A549 (cell line): ENCODE data around the gene PTPN1. TPM values are rescaled to one million over a fixed set of nuclear protein-coding genes. Genes with fewer than 3 reads are reported as not detected.

Experiments used
- ATAC-seq, 2 experiments: fragments of 200-7000 bp in 1 of 2; fragments of >200 bp in 1 of 2; cut with Nextera tagmentation in 1 of 2; cut with Tn5 transposase in 1 of 2; 3 replicates each; pipeline versions ENCODE4 v1.8.0 to v1.9.1; 2018 to 2020; ENCODE audit warnings: mild to moderate bottlenecking in 1 of 2, moderate library complexity in 1 of 2
- CTCF ChIA-PET: fragments of 300-600 bp; sonication (Branson Sonifier 250); formaldehyde crosslinking; extraction: SDS; loops from one replicate; lab custom pipeline; 2021; ENCODE audit warnings: antibody characterized with exemption, inconsistent platforms; lab: Yijun Ruan, JAX
- POLR2A ChIA-PET: fragments of 350-600 bp; formaldehyde crosslinking; extraction: SDS; loops from one replicate; lab custom pipeline; 2021; ENCODE audit warnings: antibody characterized with exemption, inconsistent platforms; lab: Yijun Ruan, JAX
- DNase-seq, 2 experiments: peaks; one replicate each; pipeline versions ENCODE4 v3.0.0 to v3.0.0-alpha.2; 2011 to 2016; ENCODE audit warnings: low read depth in 1 of 2, low spot score in 1 of 2
- FAIRE-seq: peaks from 2 replicates; lab custom pipeline; 2011; peaks lifted over from hg19 to GRCh38; lab: Jason Lieb, UNC
- H3K27ac ChIP-seq, 2 experiments: fragments of >200 bp; sonication (Bioruptor Twin); formaldehyde crosslinking; 3 replicates each; pipeline ENCODE4 v1.5.1; 2016 to 2017
- H3K4me1 ChIP-seq: fragments of >200 bp; sonication (Bioruptor Twin); formaldehyde crosslinking; 3 replicates; pipeline ENCODE4 v1.6.1; 2016
- H3K4me2 ChIP-seq: fragments of >200 bp; sonication (Bioruptor Twin); formaldehyde crosslinking; 3 replicates; pipeline ENCODE4 v1.6.1; 2016
- H3K4me3 ChIP-seq: fragments of >200 bp; sonication (Bioruptor Twin); formaldehyde crosslinking; 3 replicates; pipeline ENCODE4 v1.5.1; 2016
- H3K9me3 ChIP-seq: fragments of >200 bp; sonication (Bioruptor Twin); formaldehyde crosslinking; 3 replicates; pipeline ENCODE4 v1.6.1; 2016
- CEBPB ChIP-seq, 2 experiments: fragments of >200 bp in 1 of 2; sonication (Bioruptor Twin) in 1 of 2; formaldehyde crosslinking in 1 of 2; IDR thresholded peaks; 2 replicates each; pipeline ENCODE4 v1.6.1; 2012 to 2016
- CHD2 ChIP-seq: fragments of 150-350 bp; IDR thresholded peaks from 2 replicates; pipeline ENCODE4 v1.6.1; 2014; ENCODE audit warnings: low read length; ENCODE audit not compliant: partially characterized antibody
- CHD4 ChIP-seq: fragments of 200-600 bp; sonication (generic); IDR thresholded peaks from 2 replicates; pipeline ENCODE4 v1.6.1; 2016; ENCODE audit warnings: antibody characterized with exemption, mild to moderate bottlenecking, borderline replicate concordance
- EHMT2 ChIP-seq: fragments of 200-600 bp; sonication (generic); IDR thresholded peaks from 2 replicates; pipeline ENCODE4 v1.6.1; 2016; ENCODE audit warnings: antibody characterized with exemption, low read depth, mild to moderate bottlenecking, moderate library complexity
- ELK1 ChIP-seq: fragments of 150-350 bp; IDR thresholded peaks from 2 replicates; pipeline ENCODE4 v1.6.1; 2014; ENCODE audit warnings: low read depth, mild to moderate bottlenecking, low read length
- EP300 ChIP-seq, 2 experiments: fragments of >200 bp; sonication (Bioruptor Twin); formaldehyde crosslinking; IDR thresholded peaks; 2 replicates in 1 of 2; 3 replicates in 1 of 2; pipeline ENCODE4 v1.6.1; 2016 to 2017
- FOSB ChIP-seq: fragments of 250-450 bp; sonication (Bioruptor Pico); IDR thresholded peaks from 2 replicates; pipeline ENCODE4 v1.5.0; 2020; ENCODE audit warnings: mild to moderate bottlenecking, moderate library complexity
- HEYL ChIP-seq: fragments of 250-450 bp; sonication (Bioruptor Pico); IDR thresholded peaks from 2 replicates; pipeline ENCODE4 v1.8.0; 2021; ENCODE audit warnings: mild to moderate bottlenecking, moderate library complexity
- HOXB5 ChIP-seq: fragments of 250-450 bp; sonication (Bioruptor Pico); IDR thresholded peaks from 2 replicates; pipeline ENCODE4 v1.5.0; 2020; ENCODE audit warnings: mild to moderate bottlenecking, moderate library complexity
- JUNB ChIP-seq: fragments of >200 bp; sonication (Bioruptor Twin); formaldehyde crosslinking; IDR thresholded peaks from 2 replicates; pipeline ENCODE4 v1.6.1; 2016
- MAZ ChIP-seq: fragments of 150-350 bp; IDR thresholded peaks from 2 replicates; pipeline ENCODE4 v1.6.1; 2014; ENCODE audit warnings: antibody characterized with exemption, low read depth, low read length, borderline replicate concordance
- RAD21 ChIP-seq, 2 experiments: fragments of >200 bp in 1 of 2; sonication (Bioruptor Twin) in 1 of 2; formaldehyde crosslinking in 1 of 2; IDR thresholded peaks in 1 of 2; conservative IDR thresholded peaks in 1 of 2; 2 replicates in 1 of 2; 3 replicates in 1 of 2; pipeline ENCODE4 v1.6.1; 2012 to 2018; ENCODE audit warnings: inconsistent platforms in 1 of 2
- RCOR1 ChIP-seq: fragments of 150-350 bp; IDR thresholded peaks from 2 replicates; pipeline ENCODE4 v1.6.1; 2014; ENCODE audit warnings: antibody characterized with exemption, low read length, low read depth
- REST ChIP-seq: fragments of 200-600 bp; sonication (generic); IDR thresholded peaks from 2 replicates; pipeline ENCODE4 v1.6.1; 2016; ENCODE audit warnings: antibody characterized with exemption, mild to moderate bottlenecking, moderate library complexity
- ZC3H11A ChIP-seq: fragments of 450-650 bp; IDR thresholded peaks from 2 replicates; pipeline ENCODE4 v1.6.1; 2014; ENCODE audit warnings: antibody characterized with exemption, mild to moderate bottlenecking
- ZSCAN20 ChIP-seq: fragments of 250-450 bp; sonication (Bioruptor Pico); IDR thresholded peaks from 2 replicates; pipeline ENCODE4 v1.8.0; 2022; ENCODE audit warnings: mild to moderate bottlenecking, moderate library complexity
- WGBS: methylation state at CpG from one replicate; pipeline ENCODE4 v1.1.6; 2017; ENCODE audit errors: missing lambda C conversion rate; 5-methylcytosine and 5-hydroxymethylcytosine counted together
- polyA plus RNA-seq, 4 experiments: library from polyadenylated mRNA; depleted of rRNA in 3 of 4; stranded (reverse); fragments of >200 nt; fragmentation: RNase III in 1 of 4; extraction: RNeasy Plus Mini Kit Qiagen cat#74134 plus additional on column Dnase treatment in 1 of 4; gene quantifications; 2 replicates in 3 of 4; 3 replicates in 1 of 4; pipeline ENCODE4 v1.2.3, GENCODE V29; 2011 to 2017
- TF ChIP-seq, protein P1 (sequence below): IDR thresholded peaks from 2 replicates; pipeline ENCODE4 v1.6.1; 2012
- TF ChIP-seq, protein P2 (sequence below): fragments of >200 bp; sonication (Bioruptor Twin); formaldehyde crosslinking; IDR thresholded peaks from 3 replicates; pipeline ENCODE4 v1.5.1; 2016

PTPN1 gene
- polyA plus RNA-seq, 2 of the 4 experiments (the other 2 are of a cell fraction), result 23.2 to 24.3 TPM

- TF ChIP-seq HEYL (CRISPR knock-in tag), result no peak
- TF ChIP-seq ELK1, result no peak
- TF ChIP-seq CHD4, result no peak
- no peak for TF ChIP-seq FOSB
- TF ChIP-seq RAD21 (conservative IDR thresholded peaks at IDR 0.05 in 1 of 2, IDR thresholded peaks at IDR 0.05 in 1 of 2), result peak; percentile 95 to 97
- no peak for TF ChIP-seq HOXB5
These were observed 115.9 kb downstream of the PTPN1 start (continued) for GRCh38 chr20:50625986-50626677.

DNA sequence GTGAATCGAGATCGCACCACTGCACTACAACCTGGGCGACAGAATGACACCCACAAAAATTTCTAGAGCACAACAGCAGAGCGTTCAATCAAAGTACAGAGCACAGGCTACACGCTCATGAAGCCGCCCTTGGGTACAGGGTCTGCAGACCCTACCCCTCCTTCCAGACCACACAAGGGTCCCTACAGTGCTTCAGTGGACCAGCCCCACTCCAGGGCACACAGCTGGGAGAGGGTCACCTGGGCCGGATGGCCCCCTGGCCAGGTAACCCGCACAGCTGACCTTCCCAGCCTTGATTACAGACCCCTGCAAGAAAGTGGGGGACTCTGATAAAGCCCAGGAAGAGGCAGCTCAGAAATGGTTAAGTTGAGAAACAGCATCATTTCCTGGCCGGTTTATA, 117.6 kb downstream of the PTPN1 start:
- H3K4me1 ChIP-seq, result peaks cover 30% of the 10 kb centered on the region
- 68% methylated on average over 9 of the region's 9 CpGs for WGBS
- no peak for FAIRE-seq

GRCh38 chr20:50628332-50628731, 118.1 kb downstream of the PTPN1 start:
- no peak for DNase-seq
- 92% methylated on average over 11 of the region's 11 CpGs for WGBS
- no peak for FAIRE-seq
- H3K4me2 ChIP-seq, result no peak overlapping the region
- CTCF ChIA-PET, result interaction anchor here (0.7 to 19.2 kb wide), 13 partner anchors 11 to 462 kb away, joined by 3 to 347 read pairs (median 14); partner anchors contain the start of gene BCAS4
- ATAC-seq, result no peak
- POLR2A ChIA-PET, result no interaction called here
- peak overlapping the region in 1 of 2 experiments; percentile 56; a peak in 4 of 6 replicates for H3K27ac ChIP-seq
- no peaks in the 10 kb centered on the region for H3K9me3 ChIP-seq
- no peak overlapping the region for H3K4me3 ChIP-seq
- peaks cover 30% of the 10 kb centered on the region for H3K4me1 ChIP-seq
- TF ChIP-seq EP300 (IDR thresholded peaks at IDR 0.05) (no peak), EHMT2 (no peak), HEYL (CRISPR knock-in tag) (no peak), MAZ (no peak), ZSCAN20 (CRISPR knock-in tag) (no peak), RAD21 (conservative IDR thresholded peaks at IDR 0.05 in 1 of 2, IDR thresholded peaks at IDR 0.05 in 1 of 2) (no peak), REST (no peak), RCOR1 (no peak), CEBPB (IDR thresholded peaks at IDR 0.05) (no peak)
- TF ChIP-seq, protein P1, sequence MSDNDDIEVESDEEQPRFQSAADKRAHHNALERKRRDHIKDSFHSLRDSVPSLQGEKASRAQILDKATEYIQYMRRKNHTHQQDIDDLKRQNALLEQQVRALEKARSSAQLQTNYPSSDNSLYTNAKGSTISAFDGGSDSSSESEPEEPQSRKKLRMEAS, result no peak
- TF ChIP-seq, protein P2, sequence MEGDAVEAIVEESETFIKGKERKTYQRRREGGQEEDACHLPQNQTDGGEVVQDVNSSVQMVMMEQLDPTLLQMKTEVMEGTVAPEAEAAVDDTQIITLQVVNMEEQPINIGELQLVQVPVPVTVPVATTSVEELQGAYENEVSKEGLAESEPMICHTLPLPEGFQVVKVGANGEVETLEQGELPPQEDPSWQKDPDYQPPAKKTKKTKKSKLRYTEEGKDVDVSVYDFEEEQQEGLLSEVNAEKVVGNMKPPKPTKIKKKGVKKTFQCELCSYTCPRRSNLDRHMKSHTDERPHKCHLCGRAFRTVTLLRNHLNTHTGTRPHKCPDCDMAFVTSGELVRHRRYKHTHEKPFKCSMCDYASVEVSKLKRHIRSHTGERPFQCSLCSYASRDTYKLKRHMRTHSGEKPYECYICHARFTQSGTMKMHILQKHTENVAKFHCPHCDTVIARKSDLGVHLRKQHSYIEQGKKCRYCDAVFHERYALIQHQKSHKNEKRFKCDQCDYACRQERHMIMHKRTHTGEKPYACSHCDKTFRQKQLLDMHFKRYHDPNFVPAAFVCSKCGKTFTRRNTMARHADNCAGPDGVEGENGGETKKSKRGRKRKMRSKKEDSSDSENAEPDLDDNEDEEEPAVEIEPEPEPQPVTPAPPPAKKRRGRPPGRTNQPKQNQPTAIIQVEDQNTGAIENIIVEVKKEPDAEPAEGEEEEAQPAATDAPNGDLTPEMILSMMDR, result no peak

More for the DNA sequence above, 117.6 kb downstream of the PTPN1 start:
- Histone ChIP-seq H3K4me2 (no peak overlapping the region), H3K4me3 (no peak overlapping the region), H3K9me3 (no peaks in the 10 kb centered on the region), H3K27ac (peak overlapping the region; percentile 1 to 56; a peak in 3 of 6 replicates)
- DNase-seq, result no peak
- ChIA-PET POLR2A (no interaction called here), CTCF (interaction anchor here (1.0 to 19.2 kb wide), 10 partner anchors 10 to 160 kb away, joined by 3 to 347 read pairs (median 14); partner anchors contain the start of gene BCAS4)
- TF ChIP-seq REST, result no peak
- no peak for TF ChIP-seq EP300 (IDR thresholded peaks at IDR 0.05)
- TF ChIP-seq CHD2, result no peak
- no peak for TF ChIP-seq ZC3H11A
- no peak for TF ChIP-seq CHD4
- no peak for TF ChIP-seq JUNB
- TF ChIP-seq CEBPB (IDR thresholded peaks at IDR 0.05), result no peak
- ATAC-seq, result no peak
